Measurements from ENCODE around the gene RABEP1. TPM values are rescaled to one million over a fixed set of nuclear protein-coding genes. Genes with fewer than 3 reads are reported as not detected.

The RABEP1 gene
- total and polyA plus RNA-seq, 12 donors = 21.1 to 64.5 (median 46.5) TPM

GRCh38 chr17:5262416-5262991 lies 19.6 kb upstream of the RABEP1 start:
- intact Hi-C loops (cut with DNase I) = no loop called here
- WGBS, 4 donors = 56 to 68% (median 58%) methylated on average over 2 of the region's 2 CpGs

GRCh38 chr17:5263441-5263840 lies 18.6 kb upstream of the RABEP1 start:
- no peaks in the 10 kb centered on the region for H3K9me3 ChIP-seq (replicated peaks in 1 of 3)
- DNase-seq = no peak
- 84 to 90% (median 86%) methylated on average over 6 of the region's 6 CpGs for whole genome bisulfite sequencing, 4 donors
- no peaks in the 10 kb centered on the region for H3K36me3 ChIP-seq (replicated peaks in 1 of 2)
- no peaks in the 10 kb centered on the region for H3K4me1 ChIP-seq (replicated peaks in 1 of 2)
- H3K27me3 ChIP-seq = no peaks in the 10 kb centered on the region
- no peak overlapping the region for H3K4me3 ChIP-seq
- TF ChIP-seq POLR2A (IDR thresholded peaks at IDR 0.05) = no peak
- TF ChIP-seq, protein P1, sequence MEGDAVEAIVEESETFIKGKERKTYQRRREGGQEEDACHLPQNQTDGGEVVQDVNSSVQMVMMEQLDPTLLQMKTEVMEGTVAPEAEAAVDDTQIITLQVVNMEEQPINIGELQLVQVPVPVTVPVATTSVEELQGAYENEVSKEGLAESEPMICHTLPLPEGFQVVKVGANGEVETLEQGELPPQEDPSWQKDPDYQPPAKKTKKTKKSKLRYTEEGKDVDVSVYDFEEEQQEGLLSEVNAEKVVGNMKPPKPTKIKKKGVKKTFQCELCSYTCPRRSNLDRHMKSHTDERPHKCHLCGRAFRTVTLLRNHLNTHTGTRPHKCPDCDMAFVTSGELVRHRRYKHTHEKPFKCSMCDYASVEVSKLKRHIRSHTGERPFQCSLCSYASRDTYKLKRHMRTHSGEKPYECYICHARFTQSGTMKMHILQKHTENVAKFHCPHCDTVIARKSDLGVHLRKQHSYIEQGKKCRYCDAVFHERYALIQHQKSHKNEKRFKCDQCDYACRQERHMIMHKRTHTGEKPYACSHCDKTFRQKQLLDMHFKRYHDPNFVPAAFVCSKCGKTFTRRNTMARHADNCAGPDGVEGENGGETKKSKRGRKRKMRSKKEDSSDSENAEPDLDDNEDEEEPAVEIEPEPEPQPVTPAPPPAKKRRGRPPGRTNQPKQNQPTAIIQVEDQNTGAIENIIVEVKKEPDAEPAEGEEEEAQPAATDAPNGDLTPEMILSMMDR (IDR thresholded peaks at IDR 0.05) = no peak
- no peak overlapping the region for H3K27ac ChIP-seq
- intact Hi-C loops (cut with DNase I) = no loop called here

More at GRCh38 chr17:5262416-5262991, 19.6 kb upstream of the RABEP1 start:
- H3K4me3 ChIP-seq = no peak overlapping the region
- no peak for DNase-seq
- no peaks in the 10 kb centered on the region for H3K36me3 ChIP-seq (replicated peaks in 1 of 2)
- no peak overlapping the region for H3K27ac ChIP-seq
- TF ChIP-seq, protein P1 (IDR thresholded peaks at IDR 0.05) = no peak
- TF ChIP-seq POLR2A (IDR thresholded peaks at IDR 0.05) = no peak
- H3K9me3 ChIP-seq (replicated peaks in 1 of 3) = no peaks in the 10 kb centered on the region
- no peaks in the 10 kb centered on the region for H3K27me3 ChIP-seq
- no peaks in the 10 kb centered on the region for H3K4me1 ChIP-seq (replicated peaks in 1 of 2)

- intact Hi-C loops (cut with DNase I) = no loop called here
- TF ChIP-seq, protein P1 (IDR thresholded peaks at IDR 0.05) = no peak
- TF ChIP-seq POLR2A (IDR thresholded peaks at IDR 0.05) = no peak
- no peaks in the 10 kb centered on the region for H3K9me3 ChIP-seq (replicated peaks in 1 of 3)
These were observed 17.2 kb upstream of the RABEP1 start for GRCh38 chr17:5264893-5265292.

DNA sequence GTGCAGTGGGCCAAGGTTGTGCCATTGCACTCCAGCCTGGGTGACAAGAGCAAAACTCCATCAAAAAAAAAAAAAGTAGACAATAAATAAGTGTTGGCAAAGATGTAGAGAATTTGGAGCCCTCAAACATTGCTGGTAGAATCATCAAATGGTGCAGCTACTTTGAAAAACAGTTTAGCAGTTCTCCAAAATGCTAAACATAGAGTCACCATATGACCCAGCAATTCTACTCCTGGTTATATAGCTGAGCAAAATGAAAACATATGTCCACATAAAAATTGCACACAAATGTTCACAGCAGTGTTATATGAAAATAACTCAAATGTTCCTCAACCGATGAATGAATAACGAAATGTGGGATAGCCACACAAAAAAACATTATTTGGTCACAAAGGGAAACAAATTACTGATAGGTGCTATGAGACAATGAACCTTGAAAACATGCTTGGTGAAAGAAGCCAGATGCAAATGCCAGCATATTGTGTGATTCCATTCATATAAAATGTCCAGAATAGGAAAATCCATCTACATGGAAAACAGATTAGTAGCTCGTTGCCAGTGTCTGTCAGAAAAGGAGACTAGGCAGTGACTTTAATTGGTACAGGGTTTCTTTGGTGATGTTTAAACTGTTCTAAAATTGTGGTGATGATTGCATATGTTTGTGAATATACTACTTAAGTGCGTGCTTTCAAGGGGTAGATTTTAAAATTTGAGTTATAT lies 12.7 kb upstream of the RABEP1 start:
- Histone ChIP-seq H3K36me3 (replicated peaks in 1 of 2) (no peaks in the 10 kb centered on the region), H3K27ac (no peak overlapping the region), H3K4me1 (replicated peaks in 1 of 2) (no peaks in the 10 kb centered on the region), H3K27me3 (no peaks in the 10 kb centered on the region), H3K4me3 (no peak overlapping the region), H3K9me3 (replicated peaks in 1 of 3) (no peaks in the 10 kb centered on the region)
- intact Hi-C loops (cut with DNase I) = no loop called here
- 87 to 94% (median 90%) methylated on average over 4 of the region's 4 CpGs for WGBS, 4 donors
- no peak for TF ChIP-seq POLR2A (IDR thresholded peaks at IDR 0.05)
- TF ChIP-seq, protein P1 (IDR thresholded peaks at IDR 0.05) = no peak
- no peak for DNase-seq

More at GRCh38 chr17:5264893-5265292, 17.2 kb upstream of the RABEP1 start:
- H3K36me3 ChIP-seq (replicated peaks in 1 of 2) = no peaks in the 10 kb centered on the region
- no peaks in the 10 kb centered on the region for H3K27me3 ChIP-seq
- H3K4me3 ChIP-seq = no peak overlapping the region
- 70 to 78% (median 71%) methylated on average over 3 of the region's 3 CpGs for WGBS, 4 donors
- no peak overlapping the region for H3K27ac ChIP-seq
- no peaks in the 10 kb centered on the region for H3K4me1 ChIP-seq (replicated peaks in 1 of 2)
- no peak for DNase-seq

Data from adrenal gland (tissue), 12 donors.